ENCODE results near the gene TNFRSF1B. TPM values are rescaled to one million over a fixed set of nuclear protein-coding genes. Genes with fewer than 3 reads are reported as not detected.

TNFRSF1B gene
- total RNA-seq, 2 donors from 2014 or later: 13.7 to 28.7 TPM

GRCh38 chr1:12170263-12170671 lies 3.5 kb downstream of the TNFRSF1B start:
- 66 to 85% methylated on average over 7 to 9 of the region's 9 CpGs for WGBS, 2 donors
- intact Hi-C loops (cut with DNase I): no loop called here
- Histone ChIP-seq H3K27ac (no peak overlapping the region), H3K27me3 (no peaks in the 10 kb centered on the region), H3K4me1 (peaks cover 11% of the 10 kb centered on the region), H3K4me3 (no peak overlapping the region), H3K36me3 (replicated peaks in 1 of 2; ENCODE audit: insufficient read depth in 1 of 2, low read depth in 2 of 2) (no peaks in the 10 kb centered on the region), H3K9me3 (no peaks in the 10 kb centered on the region)
- DNase-seq: no peak
- TF ChIP-seq POLR2A (IDR thresholded peaks at IDR 0.05): no peak
- no peak for TF ChIP-seq CTCF (IDR thresholded peaks at IDR 0.05)
- ATAC-seq: no peak

GRCh38 chr1:12171206-12172041 lies 4.6 kb downstream of the TNFRSF1B start:
- H3K36me3 ChIP-seq (replicated peaks in 1 of 2; ENCODE audit: insufficient read depth in 1 of 2, low read depth in 2 of 2): no peaks in the 10 kb centered on the region
- 78 to 80% methylated on average over 12 of the region's 12 CpGs for WGBS, 2 donors
- ATAC-seq (no peak), DNase-seq (no peak)
- peaks cover 11% of the 10 kb centered on the region for H3K4me1 ChIP-seq
- no peaks in the 10 kb centered on the region for H3K27me3 ChIP-seq
- peak overlapping the region in 1 of 4 donors; percentile 67 for H3K27ac ChIP-seq
- H3K9me3 ChIP-seq: no peaks in the 10 kb centered on the region
- TF ChIP-seq CTCF (IDR thresholded peaks at IDR 0.05) (no peak), POLR2A (IDR thresholded peaks at IDR 0.05) (no peak)
- intact Hi-C loops (cut with DNase I): no loop called here
- no peak overlapping the region for H3K4me3 ChIP-seq

- H3K4me1 ChIP-seq: peaks cover 4% of the 10 kb centered on the region
- DNase-seq: peak in 1 of 4 donors; percentile 51
- H3K36me3 ChIP-seq (replicated peaks in 1 of 2; ENCODE audit: insufficient read depth in 1 of 2, low read depth in 2 of 2): no peaks in the 10 kb centered on the region
- intact Hi-C loops (cut with DNase I): no loop called here
- TF ChIP-seq CTCF (IDR thresholded peaks at IDR 0.05) (no peak), POLR2A (IDR thresholded peaks at IDR 0.05) (no peak)
- peak overlapping the region in 2 of 4 donors; percentile 44 to 67 for H3K27ac ChIP-seq
- H3K27me3 ChIP-seq: no peaks in the 10 kb centered on the region
- no peak for ATAC-seq
- WGBS, 2 donors: 66 to 80% methylated on average over 12 to 14 of the region's 14 CpGs
- H3K9me3 ChIP-seq: no peaks in the 10 kb centered on the region
- no peak overlapping the region for H3K4me3 ChIP-seq
These were observed 5.5 kb downstream of the TNFRSF1B start for GRCh38 chr1:12172042-12172851.

GRCh38 chr1:12173041-12173509 lies 6.3 kb downstream of the TNFRSF1B start:
- Histone ChIP-seq H3K9me3 (no peaks in the 10 kb centered on the region), H3K36me3 (replicated peaks in 1 of 2; ENCODE audit: insufficient read depth in 1 of 2, low read depth in 2 of 2) (no peaks in the 10 kb centered on the region), H3K27me3 (no peaks in the 10 kb centered on the region), H3K4me1 (peaks cover 4% of the 10 kb centered on the region), H3K27ac (peak overlapping the region in 2 of 4 donors; percentile 44 to 67), H3K4me3 (no peak overlapping the region)
- 65 to 70% methylated on average over 3 of the region's 3 CpGs for WGBS, 2 donors
- ATAC-seq (no peak), DNase-seq (no peak)
- TF ChIP-seq CTCF (IDR thresholded peaks at IDR 0.05) (no peak), POLR2A (IDR thresholded peaks at IDR 0.05) (no peak)
- intact Hi-C loops (cut with DNase I): no loop called here

Data from body of pancreas (tissue), 4 donors.